Measurements from ENCODE around the gene DCN.

Gene DCN

GRCh38 chr12:91178139-91178561, 4.5 kb downstream of the DCN start:
- H3K4me1 ChIP-seq (ENCODE audit: insufficient read depth, low read length), result no peaks in the 10 kb centered on the region
- H3K9me3 ChIP-seq (ENCODE audit: control insufficient read depth, insufficient read depth, low read length), result no peaks in the 10 kb centered on the region
- no peaks in the 10 kb centered on the region for H3K36me3 ChIP-seq (ENCODE audit: insufficient read depth, low read length)
- no peak overlapping the region for H3K9ac ChIP-seq (ENCODE audit: low read depth, low read length)

GRCh38 chr12:91177381-91177780, 5.2 kb downstream of the DCN start:
- no peaks in the 10 kb centered on the region for H3K36me3 ChIP-seq (ENCODE audit: insufficient read depth, low read length)
- no peaks in the 10 kb centered on the region for H3K9me3 ChIP-seq (ENCODE audit: control insufficient read depth, insufficient read depth, low read length)
- no peak overlapping the region for H3K9ac ChIP-seq (ENCODE audit: low read depth, low read length)
- no peaks in the 10 kb centered on the region for H3K4me1 ChIP-seq (ENCODE audit: insufficient read depth, low read length)

- H3K36me3 ChIP-seq (ENCODE audit: insufficient read depth, low read length), result no peaks in the 10 kb centered on the region
- H3K9me3 ChIP-seq (ENCODE audit: control insufficient read depth, insufficient read depth, low read length), result no peaks in the 10 kb centered on the region
- no peaks in the 10 kb centered on the region for H3K4me1 ChIP-seq (ENCODE audit: insufficient read depth, low read length)
- no peak overlapping the region for H3K9ac ChIP-seq (ENCODE audit: low read depth, low read length)
Measured at GRCh38 chr12:91176915-91177314, 5.7 kb downstream of the DCN start.

- no peak overlapping the region for H3K9ac ChIP-seq (ENCODE audit: low read depth, low read length)
- H3K4me1 ChIP-seq (ENCODE audit: insufficient read depth, low read length), result no peaks in the 10 kb centered on the region
- no peaks in the 10 kb centered on the region for H3K36me3 ChIP-seq (ENCODE audit: insufficient read depth, low read length)
- no peaks in the 10 kb centered on the region for H3K9me3 ChIP-seq (ENCODE audit: control insufficient read depth, insufficient read depth, low read length)
Measured at GRCh38 chr12:91176358-91176757, 6.3 kb downstream of the DCN start.

- H3K36me3 ChIP-seq (ENCODE audit: insufficient read depth, low read length), result no peaks in the 10 kb centered on the region
- no peaks in the 10 kb centered on the region for H3K4me1 ChIP-seq (ENCODE audit: insufficient read depth, low read length)
- no peaks in the 10 kb centered on the region; the same call in 1 of the 2 replicates for H3K9me3 ChIP-seq (ENCODE audit: control insufficient read depth, insufficient read depth, low read length)
- H3K9ac ChIP-seq (ENCODE audit: low read depth, low read length), result no peak overlapping the region
Measured at GRCh38 chr12:91173124-91173523, 9.5 kb downstream of the DCN start.

- no peaks in the 10 kb centered on the region; the same call in 1 of the 2 replicates for H3K9me3 ChIP-seq (ENCODE audit: control insufficient read depth, insufficient read depth, low read length)
- no peak overlapping the region for H3K9ac ChIP-seq (ENCODE audit: low read depth, low read length)
- H3K36me3 ChIP-seq (ENCODE audit: insufficient read depth, low read length), result no peaks in the 10 kb centered on the region
- no peaks in the 10 kb centered on the region for H3K4me1 ChIP-seq (ENCODE audit: insufficient read depth, low read length)
Measured at GRCh38 chr12:91172096-91172495, 10.5 kb downstream of the DCN start.

GRCh38 chr12:91171476-91171875, 11.1 kb downstream of the DCN start:
- Histone ChIP-seq H3K4me1 (ENCODE audit: insufficient read depth, low read length) (no peaks in the 10 kb centered on the region), H3K9ac (ENCODE audit: low read depth, low read length) (no peak overlapping the region), H3K9me3 (ENCODE audit: control insufficient read depth, insufficient read depth, low read length) (no peaks in the 10 kb centered on the region; the same call in 1 of the 2 replicates), H3K36me3 (ENCODE audit: insufficient read depth, low read length) (no peaks in the 10 kb centered on the region)

- Histone ChIP-seq H3K9me3 (ENCODE audit: control insufficient read depth, insufficient read depth, low read length) (no peaks in the 10 kb centered on the region), H3K9ac (ENCODE audit: low read depth, low read length) (no peak overlapping the region), H3K36me3 (ENCODE audit: insufficient read depth, low read length) (no peaks in the 10 kb centered on the region), H3K4me1 (ENCODE audit: insufficient read depth, low read length) (no peaks in the 10 kb centered on the region)
Measured at GRCh38 chr12:91163116-91163515, 19.5 kb downstream of the DCN start.

- H3K9me3 ChIP-seq (ENCODE audit: control insufficient read depth, insufficient read depth, low read length), result no peaks in the 10 kb centered on the region
- no peak overlapping the region for H3K9ac ChIP-seq (ENCODE audit: low read depth, low read length)
- H3K4me1 ChIP-seq (ENCODE audit: insufficient read depth, low read length), result no peaks in the 10 kb centered on the region
- no peaks in the 10 kb centered on the region for H3K36me3 ChIP-seq (ENCODE audit: insufficient read depth, low read length)
Measured at GRCh38 chr12:91161009-91161408, 21.6 kb downstream of the DCN start.

GRCh38 chr12:91155990-91156389, 26.6 kb downstream of the DCN start:
- Histone ChIP-seq H3K36me3 (ENCODE audit: insufficient read depth, low read length) (no peaks in the 10 kb centered on the region), H3K9ac (ENCODE audit: low read depth, low read length) (no peak overlapping the region), H3K4me1 (ENCODE audit: insufficient read depth, low read length) (no peaks in the 10 kb centered on the region), H3K9me3 (ENCODE audit: control insufficient read depth, insufficient read depth, low read length) (no peaks in the 10 kb centered on the region)

GRCh38 chr12:91154131-91154530, 28.5 kb downstream of the DCN start:
- Histone ChIP-seq H3K9me3 (ENCODE audit: control insufficient read depth, insufficient read depth, low read length) (no peaks in the 10 kb centered on the region), H3K36me3 (ENCODE audit: insufficient read depth, low read length) (no peaks in the 10 kb centered on the region), H3K4me1 (ENCODE audit: insufficient read depth, low read length) (no peaks in the 10 kb centered on the region), H3K9ac (ENCODE audit: low read depth, low read length) (no peak overlapping the region)

- Histone ChIP-seq H3K9ac (ENCODE audit: low read depth, low read length) (no peak overlapping the region), H3K36me3 (ENCODE audit: insufficient read depth, low read length) (no peaks in the 10 kb centered on the region), H3K9me3 (ENCODE audit: control insufficient read depth, insufficient read depth, low read length) (no peaks in the 10 kb centered on the region), H3K4me1 (ENCODE audit: insufficient read depth, low read length) (no peaks in the 10 kb centered on the region)
Measured at GRCh38 chr12:91144053-91144452, 38.6 kb downstream of the DCN start.

- H3K9ac ChIP-seq (ENCODE audit: low read depth, low read length), result no peak overlapping the region
Measured at GRCh38 chr12:91143206-91143605, 39.4 kb downstream of the DCN start.

GRCh38 chr12:91142221-91142631, 40.4 kb downstream of the DCN start:
- H3K4me1 ChIP-seq (ENCODE audit: insufficient read depth, low read length), result no peaks in the 10 kb centered on the region
- H3K9me3 ChIP-seq (ENCODE audit: control insufficient read depth, insufficient read depth, low read length), result no peaks in the 10 kb centered on the region
- H3K9ac ChIP-seq (ENCODE audit: low read depth, low read length), result no peak overlapping the region
- no peaks in the 10 kb centered on the region for H3K36me3 ChIP-seq (ENCODE audit: insufficient read depth, low read length)

More at GRCh38 chr12:91143206-91143605, 39.4 kb downstream of the DCN start:
- H3K4me1 ChIP-seq (ENCODE audit: insufficient read depth, low read length), result no peaks in the 10 kb centered on the region
- H3K36me3 ChIP-seq (ENCODE audit: insufficient read depth, low read length), result no peaks in the 10 kb centered on the region
- H3K9me3 ChIP-seq (ENCODE audit: control insufficient read depth, insufficient read depth, low read length), result no peaks in the 10 kb centered on the region

- H3K4me1 ChIP-seq (ENCODE audit: insufficient read depth, low read length), result no peaks in the 10 kb centered on the region
- H3K9ac ChIP-seq (ENCODE audit: low read depth, low read length), result no peak overlapping the region
- H3K36me3 ChIP-seq (ENCODE audit: insufficient read depth, low read length), result no peaks in the 10 kb centered on the region
- H3K9me3 ChIP-seq (ENCODE audit: control insufficient read depth, insufficient read depth, low read length), result no peaks in the 10 kb centered on the region
Measured at GRCh38 chr12:91140026-91140931, 42.3 kb downstream of the DCN start.

All from ES-I3 (cell line).